ENCODE measurements around the gene COPB1.

GRCh38 chr11:14458377-14458776 lies 41.2 kb downstream of the COPB1 start:
- TF ChIP-seq CTCF (IDR thresholded peaks at IDR 0.05) (no peak), POLR2AphosphoS5 (IDR thresholded peaks at IDR 0.05; ENCODE audit: insufficient read depth in 1 of 2, low read depth in 1 of 2) (no peak), POLR2A (IDR thresholded peaks at IDR 0.05) (no peak)

Measured in vagina (tissue), 2 donors.